NOMO-1 (cell line): ENCODE results near the gene LRMDA.
"Not testable (repeated sequence)": the region's sequence is repeated elsewhere in the genome, so short reads cannot be mapped to it uniquely, and the experiment has no call there.

Experiments used
- DNase-seq, 2 experiments: peaks; one replicate each; lab custom pipeline; 2025; ENCODE audit not compliant: unreplicated experiment in 2 of 2; lab: John Stamatoyannopoulos, UW

The LRMDA gene

GRCh38 chr10:75600833-75601232, 169.4 kb downstream of the LRMDA start:
- no peak for DNase-seq

- DNase-seq, result no peak
Measured at GRCh38 chr10:75602341-75602740, 170.9 kb downstream of the LRMDA start.

GRCh38 chr10:75605096-75605495, 173.7 kb downstream of the LRMDA start:
- no peak for DNase-seq

- not testable (repeated sequence) for DNase-seq
Measured at GRCh38 chr10:75605795-75606194, 174.4 kb downstream of the LRMDA start.

GRCh38 chr10:75606203-75606779, 174.9 kb downstream of the LRMDA start:
- no peak for DNase-seq

GRCh38 chr10:75607576-75607975, 176.2 kb downstream of the LRMDA start:
- no peak for DNase-seq

- no peak for DNase-seq
Measured at GRCh38 chr10:75610183-75610582, 178.8 kb downstream of the LRMDA start.

GRCh38 chr10:75611172-75611992, 180.0 kb downstream of the LRMDA start:
- DNase-seq, result peak; percentile 80 to 93

GRCh38 chr10:75611993-75612372, 180.6 kb downstream of the LRMDA start:
- DNase-seq, result no peak

GRCh38 chr10:75612904-75613684, 181.7 kb downstream of the LRMDA start:
- peak; percentile 85 to 95 for DNase-seq

- DNase-seq, result peak in 1 of 2 experiments; percentile 77
Measured at GRCh38 chr10:75613685-75614504, 182.5 kb downstream of the LRMDA start.

- no peak for DNase-seq
Measured at GRCh38 chr10:75616076-75616475, 184.7 kb downstream of the LRMDA start.

GRCh38 chr10:75616874-75617478, 185.6 kb downstream of the LRMDA start:
- DNase-seq, result no peak

GRCh38 chr10:75617485-75618155, 186.2 kb downstream of the LRMDA start:
- peak in 1 of 2 experiments; percentile 22 for DNase-seq

GRCh38 chr10:75619635-75620034, 188.2 kb downstream of the LRMDA start:
- no peak for DNase-seq

- no peak for DNase-seq
Measured at GRCh38 chr10:75620356-75620755, 188.9 kb downstream of the LRMDA start.

- DNase-seq, result not testable (repeated sequence)
Measured at GRCh38 chr10:75621003-75621402, 189.6 kb downstream of the LRMDA start.

GRCh38 chr10:75622503-75622902, 191.1 kb downstream of the LRMDA start:
- DNase-seq, result no peak

- DNase-seq, result no peak
Measured at GRCh38 chr10:75623310-75624093, 192.1 kb downstream of the LRMDA start.
